Mesenchymal stem cell (in vitro differentiated cells and primary cell): Measurements from ENCODE around the gene USE1.

ENCODE experiments used
- DNase-seq: peaks from one replicate; pipeline ENCODE4 v3.0.0-alpha.2; 2013
- H2AFZ ChIP-seq: one replicate; pipeline ENCODE4 v1.6.1; 2013; ENCODE audit warnings: low read depth, mild to moderate bottlenecking, control low read depth, inconsistent platforms, low read length, moderate library complexity
- H2AK5ac ChIP-seq: 2 replicates; pipeline ENCODE4 v1.6.1; 2013; ENCODE audit warnings: low read length, moderate library complexity, mild to moderate bottlenecking, inconsistent platforms; ENCODE audit not compliant: severe bottlenecking
- H2BK120ac ChIP-seq: one replicate; pipeline ENCODE4 v1.6.1; 2013; ENCODE audit warnings: low read depth, mild to moderate bottlenecking, inconsistent platforms, low read length, moderate library complexity
- H2BK12ac ChIP-seq, 2 experiments: one replicate each; pipeline ENCODE4 v1.6.1; 2013; ENCODE audit warnings: inconsistent platforms in 2 of 2, low read length in 2 of 2, mild to moderate bottlenecking in 2 of 2, moderate library complexity in 2 of 2, control low read depth in 1 of 2
- H2BK15ac ChIP-seq: one replicate; pipeline ENCODE4 v1.6.1; 2013; ENCODE audit warnings: mild to moderate bottlenecking, low read depth, inconsistent platforms; ENCODE audit not compliant: poor library complexity, severe bottlenecking
- H2BK5ac ChIP-seq: 2 replicates; pipeline ENCODE4 v1.6.1; 2013; ENCODE audit warnings: low read depth, mild to moderate bottlenecking, low read length, control low read depth, inconsistent platforms; ENCODE audit not compliant: poor library complexity, severe bottlenecking
- H3K14ac ChIP-seq, 2 experiments: one replicate each; pipeline ENCODE4 v1.6.1; 2013; ENCODE audit warnings: inconsistent platforms in 2 of 2, low read length in 2 of 2, control low read depth in 1 of 2, mild to moderate bottlenecking in 1 of 2, moderate library complexity in 1 of 2
- H3K18ac ChIP-seq, 2 experiments: one replicate each; pipeline ENCODE4 v1.6.1; 2013; ENCODE audit warnings: inconsistent platforms in 2 of 2, low read length in 2 of 2, control low read depth in 1 of 2, low read depth in 1 of 2, mild to moderate bottlenecking in 1 of 2
- H3K23ac ChIP-seq, 2 experiments: one replicate each; pipeline ENCODE4 v1.6.1; 2013; ENCODE audit warnings: inconsistent platforms in 2 of 2, low read length in 2 of 2, mild to moderate bottlenecking in 2 of 2, moderate library complexity in 2 of 2, control low read depth in 1 of 2
- H3K27ac ChIP-seq: 2 replicates; pipeline ENCODE4 v1.5.1; 2013; ENCODE audit warnings: mild to moderate bottlenecking, moderate library complexity, low read length, control low read depth, inconsistent platforms; ENCODE audit not compliant: poor library complexity, severe bottlenecking
- H3K27me3 ChIP-seq, 2 experiments: 2 replicates each; pipeline versions ENCODE4 v1.6.1 to v1.7.0; 2013; ENCODE audit warnings: low read length in 2 of 2, mild to moderate bottlenecking in 2 of 2, moderate library complexity in 2 of 2, control low read depth in 1 of 2, inconsistent platforms in 1 of 2; ENCODE audit not compliant: control insufficient read depth in 1 of 2, insufficient read depth in 1 of 2
- H3K36me3 ChIP-seq, 2 experiments: 2 replicates each; pipeline versions ENCODE4 v1.6.1 to v1.7.0; 2013; ENCODE audit warnings: low read length in 2 of 2, control low read depth in 1 of 2, inconsistent platforms in 1 of 2, low read depth in 1 of 2, mild to moderate bottlenecking in 1 of 2; ENCODE audit not compliant: insufficient read depth in 2 of 2, control insufficient read depth in 1 of 2
- H3K4ac ChIP-seq, 2 experiments: one replicate each; pipeline ENCODE4 v1.6.1; 2013; ENCODE audit warnings: inconsistent platforms in 2 of 2, low read length in 2 of 2, mild to moderate bottlenecking in 2 of 2, moderate library complexity in 2 of 2, control low read depth in 1 of 2, low read depth in 1 of 2
- H3K4me1 ChIP-seq: 2 replicates; pipeline ENCODE4 v1.6.1; 2013; ENCODE audit warnings: low read depth, low read length, control low read depth; ENCODE audit not compliant: control insufficient read depth, insufficient read depth
- H3K4me2 ChIP-seq: 2 replicates; pipeline ENCODE4 v1.6.1; 2013; ENCODE audit warnings: low read length, mild to moderate bottlenecking, inconsistent platforms; ENCODE audit not compliant: poor library complexity, severe bottlenecking
- H3K4me3 ChIP-seq, 2 experiments: 2 replicates each; pipeline versions ENCODE4 v1.5.1 to v1.7.0; 2013; ENCODE audit warnings: low read length in 2 of 2, mild to moderate bottlenecking in 2 of 2, control low read depth in 1 of 2, low read depth in 1 of 2; ENCODE audit not compliant: insufficient read depth in 1 of 2
- H3K79me1 ChIP-seq: replicated peaks from 2 replicates; pipeline ENCODE4 v1.6.1; 2013; ENCODE audit warnings: mild to moderate bottlenecking, control low read depth, low read length, inconsistent platforms; ENCODE audit not compliant: poor library complexity, severe bottlenecking
- H3K9ac ChIP-seq: 2 replicates; pipeline ENCODE4 v1.7.0; 2013; ENCODE audit warnings: mild to moderate bottlenecking, low read length, moderate library complexity
- H3K9me3 ChIP-seq: 2 replicates; pipeline ENCODE4 v1.7.0; 2013; ENCODE audit warnings: mild to moderate bottlenecking, low read length; ENCODE audit not compliant: control insufficient read depth
- H4K8ac ChIP-seq: one replicate; pipeline ENCODE4 v1.6.1; 2013; ENCODE audit warnings: inconsistent platforms, mild to moderate bottlenecking, low read length, moderate library complexity
- H4K91ac ChIP-seq: one replicate; pipeline ENCODE4 v1.6.1; 2013; ENCODE audit warnings: mild to moderate bottlenecking, low read length, inconsistent platforms
- WGBS: methylation state at CpG from one replicate; pipeline ENCODE4 v1.1.7; 2013; ENCODE audit warnings: mixed read lengths; 5-methylcytosine and 5-hydroxymethylcytosine counted together

USE1 gene

GRCh38 chr19:17196610-17197009, 18.5 kb upstream of the USE1 start:
- Histone ChIP-seq H3K27me3 (no peaks in the 10 kb centered on the region), H2AK5ac (no peak overlapping the region), H4K91ac (no peak overlapping the region), H3K4me3 (no peak overlapping the region), H3K18ac (no peak overlapping the region), H4K8ac (no peak overlapping the region), H3K4me2 (no peak overlapping the region), H3K4ac (no peak overlapping the region), H3K9me3 (no peaks in the 10 kb centered on the region), H3K9ac (no peak overlapping the region), H3K79me1 (peaks cover 27% of the 10 kb centered on the region), H2BK12ac (no peak overlapping the region), H3K14ac (no peak overlapping the region), H2BK5ac (no peak overlapping the region), H3K27ac (no peak overlapping the region), H3K36me3 (peaks cover 78 to 89% of the 10 kb centered on the region in 2 experiments), H2BK120ac (no peak overlapping the region), H2AFZ (no peak overlapping the region), H3K4me1 (no peaks in the 10 kb centered on the region), H3K23ac (no peak overlapping the region), H2BK15ac (no peak overlapping the region)
- 93% methylated on average over 7 of the region's 7 CpGs for WGBS
- no peak for DNase-seq

- no peak overlapping the region for H3K18ac ChIP-seq
- WGBS: 97% methylated on average over 15 of the region's 16 CpGs
- DNase-seq: no peak
- no peak overlapping the region for H4K91ac ChIP-seq
- H3K27me3 ChIP-seq: no peaks in the 10 kb centered on the region
- H3K9ac ChIP-seq: no peak overlapping the region
- no peak overlapping the region for H3K23ac ChIP-seq
- peaks cover 26% of the 10 kb centered on the region for H3K79me1 ChIP-seq
- no peak overlapping the region for H3K4me2 ChIP-seq
- H3K4me1 ChIP-seq: no peaks in the 10 kb centered on the region
- H3K4me3 ChIP-seq: no peak overlapping the region
- no peak overlapping the region for H3K14ac ChIP-seq
- no peak overlapping the region for H2BK12ac ChIP-seq
- H2BK120ac ChIP-seq: no peak overlapping the region
- H3K36me3 ChIP-seq: peaks cover 80 to 92% of the 10 kb centered on the region in 2 experiments
- H2AK5ac ChIP-seq: no peak overlapping the region
- H3K4ac ChIP-seq: no peak overlapping the region
- H2AFZ ChIP-seq: no peak overlapping the region
- H3K9me3 ChIP-seq: no peaks in the 10 kb centered on the region
- no peak overlapping the region for H2BK5ac ChIP-seq
- no peak overlapping the region for H3K27ac ChIP-seq
- H2BK15ac ChIP-seq: no peak overlapping the region
- no peak overlapping the region for H4K8ac ChIP-seq
Measured at GRCh38 chr19:17197666-17198065, 17.5 kb upstream of the USE1 start.

GRCh38 chr19:17200408-17201079, 14.6 kb upstream of the USE1 start:
- no peak overlapping the region for H4K91ac ChIP-seq
- H3K4ac ChIP-seq: no peak overlapping the region
- no peak overlapping the region for H3K4me2 ChIP-seq
- no peak overlapping the region for H4K8ac ChIP-seq
- no peaks in the 10 kb centered on the region for H3K9me3 ChIP-seq
- H3K18ac ChIP-seq: no peak overlapping the region
- H2AK5ac ChIP-seq: no peak overlapping the region
- peaks cover 7% of the 10 kb centered on the region for H3K79me1 ChIP-seq
- H3K4me3 ChIP-seq: no peak overlapping the region
- no peak overlapping the region for H3K23ac ChIP-seq
- peaks cover 80 to 88% of the 10 kb centered on the region in 2 experiments for H3K36me3 ChIP-seq
- H2BK120ac ChIP-seq: no peak overlapping the region
- no peak overlapping the region for H2BK5ac ChIP-seq
- no peak for DNase-seq
- 97% methylated on average over 16 of the region's 16 CpGs for WGBS
- H3K27me3 ChIP-seq: no peaks in the 10 kb centered on the region
- no peak overlapping the region for H3K14ac ChIP-seq
- H3K9ac ChIP-seq: no peak overlapping the region
- H2BK15ac ChIP-seq: no peak overlapping the region
- H3K27ac ChIP-seq: no peak overlapping the region
- no peak overlapping the region for H2BK12ac ChIP-seq
- no peak overlapping the region for H2AFZ ChIP-seq
- H3K4me1 ChIP-seq: no peaks in the 10 kb centered on the region

- no peak overlapping the region for H4K8ac ChIP-seq
- H2BK5ac ChIP-seq: no peak overlapping the region
- H4K91ac ChIP-seq: no peak overlapping the region
- H3K27me3 ChIP-seq: no peaks in the 10 kb centered on the region
- peaks cover 91 to 93% of the 10 kb centered on the region in 2 experiments for H3K36me3 ChIP-seq
- no peak overlapping the region for H2BK12ac ChIP-seq
- no peak overlapping the region for H2AK5ac ChIP-seq
- no peak overlapping the region for H3K27ac ChIP-seq
- WGBS: 93% methylated on average over 9 of the region's 9 CpGs
- H3K9me3 ChIP-seq: no peaks in the 10 kb centered on the region
- no peak overlapping the region for H3K23ac ChIP-seq
- H3K4me1 ChIP-seq: no peaks in the 10 kb centered on the region
- no peak overlapping the region for H3K14ac ChIP-seq
- H3K4me3 ChIP-seq: no peak overlapping the region
- H3K4ac ChIP-seq: no peak overlapping the region
- no peak overlapping the region for H3K18ac ChIP-seq
- H3K4me2 ChIP-seq: no peak overlapping the region
- H3K79me1 ChIP-seq: peaks cover 9% of the 10 kb centered on the region
- H2BK120ac ChIP-seq: no peak overlapping the region
- H2BK15ac ChIP-seq: no peak overlapping the region
- DNase-seq: no peak
- no peak overlapping the region for H3K9ac ChIP-seq
- H2AFZ ChIP-seq: no peak overlapping the region
Measured at GRCh38 chr19:17202249-17202648, 12.9 kb upstream of the USE1 start.
